HG02870 (cell line): ENCODE results near the gene IRF7.

ENCODE experiments used
- ATAC-seq: cut with Tn5 transposase; IDR thresholded peaks from one replicate; pipeline ENCODE4 v1.9.1; 2021; ENCODE audit warnings: mild to moderate bottlenecking, moderate library complexity; ENCODE audit not compliant: unreplicated experiment

The IRF7 gene

DNA sequence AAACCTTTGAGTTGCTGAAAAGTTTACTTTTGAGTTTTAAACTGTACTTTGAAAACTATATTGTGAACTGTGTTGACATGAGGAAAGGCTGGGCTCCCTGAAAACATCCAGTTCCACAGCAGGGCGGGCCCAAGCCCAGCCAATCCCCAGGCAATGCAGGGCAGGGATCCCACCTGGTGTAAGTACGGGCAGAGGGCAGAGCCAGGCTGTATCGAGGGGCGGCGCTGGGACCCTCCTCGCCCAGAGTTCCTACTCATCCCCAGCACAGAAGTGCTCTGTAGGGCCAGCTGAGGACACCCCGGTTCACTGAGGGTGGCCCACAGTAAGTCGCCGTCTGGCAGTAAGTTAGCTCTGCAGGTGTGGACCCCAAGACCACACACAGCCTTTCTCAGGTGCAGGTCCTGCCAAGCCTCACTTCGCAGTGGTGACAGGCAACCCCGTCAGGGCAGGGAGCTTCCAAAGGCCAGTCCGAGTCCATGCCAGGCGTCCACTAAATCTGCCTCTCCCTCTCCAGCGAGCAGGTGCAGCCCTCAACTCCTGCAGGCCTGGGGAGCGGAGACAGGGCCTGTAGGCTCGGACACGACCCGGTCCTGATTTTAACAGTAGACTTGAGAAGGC is 48.6 kb downstream of the IRF7 start:
- ATAC-seq = no peak

DNA sequence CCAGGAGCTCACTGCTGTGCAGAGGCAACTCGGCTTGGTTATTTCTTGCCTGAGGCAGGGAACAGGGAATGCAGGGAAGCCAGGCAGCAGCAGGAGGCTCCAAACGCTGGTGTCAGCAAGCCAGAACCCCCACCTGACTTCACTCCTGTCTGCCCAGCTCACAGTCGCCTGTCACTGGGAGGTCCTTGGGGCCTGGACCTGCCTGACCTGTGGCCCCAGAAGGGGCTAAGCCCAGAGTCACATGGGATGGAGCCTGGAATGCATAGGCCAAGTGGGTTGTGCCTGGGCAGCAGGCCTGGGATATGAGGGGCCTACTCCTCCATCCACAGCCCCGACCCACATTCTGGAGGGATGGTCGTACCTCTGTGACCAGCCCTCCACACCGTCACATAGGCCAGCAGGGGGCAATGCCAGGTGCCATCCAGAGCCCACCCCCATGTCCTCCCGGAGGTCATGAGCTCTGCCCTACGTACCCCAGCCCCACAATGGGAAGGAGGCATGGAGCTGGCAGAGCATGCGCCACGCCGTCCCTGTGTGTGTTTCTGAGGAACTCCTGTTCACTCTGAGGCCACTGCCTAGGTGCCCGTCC is 49.7 kb downstream of the IRF7 start:
- no peak for ATAC-seq

DNA sequence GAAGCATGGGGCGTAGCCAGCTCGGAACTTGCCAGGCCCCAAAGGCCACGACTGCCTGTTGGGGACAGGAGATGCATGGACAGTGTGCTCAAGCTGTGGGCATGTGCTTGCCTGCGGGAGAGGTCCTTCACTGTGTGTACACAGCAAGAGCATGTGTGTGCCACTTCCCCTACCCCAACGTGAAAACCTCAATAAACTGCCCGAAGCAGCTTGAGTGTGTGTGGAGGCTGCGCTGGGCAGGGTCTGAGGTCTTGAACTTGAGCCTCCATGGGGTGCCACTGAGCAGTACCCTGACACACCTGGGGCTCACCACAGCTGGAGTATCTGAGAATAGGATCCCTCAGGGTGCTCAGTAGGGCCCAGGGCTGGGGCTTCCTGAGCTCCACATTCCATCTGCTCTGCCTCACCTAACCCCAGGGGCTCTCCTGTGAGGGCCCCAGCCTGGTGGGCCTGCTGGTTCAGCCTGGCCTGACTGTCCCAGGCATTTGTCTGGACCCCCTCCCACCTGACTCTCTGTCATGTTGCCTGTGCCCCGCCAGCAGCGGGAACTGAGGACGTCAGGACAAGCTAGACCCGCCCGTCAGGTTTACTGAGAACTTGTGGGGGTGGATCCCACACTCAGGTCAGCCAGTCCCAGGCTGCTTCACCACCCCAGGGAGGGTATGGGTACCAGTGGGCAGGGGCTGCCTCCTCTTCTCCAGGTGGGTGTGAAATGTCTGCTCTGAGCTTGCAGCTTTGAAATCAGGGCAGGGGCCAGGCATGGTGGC is 51.8 kb downstream of the IRF7 start:
- ATAC-seq = no peak

DNA sequence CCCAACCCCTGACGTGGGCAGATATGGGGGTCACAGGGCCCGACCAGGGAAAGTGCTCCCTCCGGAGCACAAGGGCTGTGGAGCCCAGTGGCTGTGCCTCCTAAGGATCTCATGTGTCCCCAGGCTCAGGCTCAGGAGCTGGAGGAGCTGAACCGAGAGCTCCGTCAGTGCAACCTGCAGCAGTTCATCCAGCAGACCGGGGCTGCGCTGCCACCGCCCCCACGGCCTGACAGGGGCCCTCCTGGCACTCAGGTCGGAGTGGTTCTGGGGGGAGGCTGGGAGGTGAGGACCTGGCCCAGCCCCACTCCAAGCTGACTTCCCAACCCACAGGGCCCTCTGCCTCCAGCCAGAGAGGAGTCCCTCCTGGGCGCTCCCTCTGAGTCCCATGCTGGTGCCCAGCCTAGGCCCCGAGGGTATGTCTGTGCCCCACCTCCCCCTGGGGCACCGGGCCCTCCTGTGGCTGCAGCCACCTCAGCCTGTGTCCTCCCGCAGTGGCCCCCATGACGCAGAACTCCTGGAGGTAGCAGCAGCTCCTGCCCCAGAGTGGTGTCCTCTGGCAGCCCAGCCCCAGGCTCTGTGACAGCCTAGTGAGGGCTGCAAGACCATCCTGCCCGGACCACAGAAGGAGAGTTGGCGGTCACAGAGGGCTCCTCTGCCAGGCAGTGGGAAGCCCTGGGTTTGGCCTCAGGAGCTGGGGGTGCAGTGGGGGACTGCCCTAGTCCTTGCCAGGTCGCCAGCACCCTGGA is 52.5 kb downstream of the IRF7 start:
- ATAC-seq = no peak
